Activated CD4-positive, CD25-positive, alpha-beta regulatory T cell treated with anti-CD3 and anti-CD28 coated beads, Interleukin-2, amount 50 U/mL, for 16 hours (primary cell): ENCODE results near the gene CD164.
"Not testable (repeated sequence)": the region's sequence is repeated elsewhere in the genome, so short reads cannot be mapped to it uniquely, and the experiment has no call there.

Source experiments
- DNase-seq: peaks from one replicate; pipeline ENCODE4 v3.0.0-alpha.2; 2020; ENCODE audit warnings: low read depth, low spot score

The CD164 gene

GRCh38 chr6:109342911-109343310, 39.4 kb downstream of the CD164 start:
- no peak for DNase-seq

GRCh38 chr6:109342506-109342905, 39.8 kb downstream of the CD164 start:
- DNase-seq, result no peak

- DNase-seq, result no peak
Measured at GRCh38 chr6:109340811-109341210, 41.5 kb downstream of the CD164 start.

GRCh38 chr6:109339906-109340678, 42.2 kb downstream of the CD164 start:
- DNase-seq, result no peak

- DNase-seq, result no peak
Measured at GRCh38 chr6:109336221-109336961, 45.9 kb downstream of the CD164 start.

- DNase-seq, result not testable (repeated sequence)
Measured at GRCh38 chr6:109333870-109334269, 48.4 kb downstream of the CD164 start.

GRCh38 chr6:109332748-109333147, 49.5 kb downstream of the CD164 start:
- no peak for DNase-seq

- no peak for DNase-seq
Measured at GRCh38 chr6:109331081-109331480, 51.2 kb downstream of the CD164 start.

- DNase-seq, result no peak
Measured at GRCh38 chr6:109330263-109330662, 52.0 kb downstream of the CD164 start.

GRCh38 chr6:109328629-109329028, 53.6 kb downstream of the CD164 start:
- DNase-seq, result no peak

- no peak for DNase-seq
Measured at GRCh38 chr6:109327959-109328358, 54.3 kb downstream of the CD164 start.

- DNase-seq, result no peak
Measured at GRCh38 chr6:109327491-109327890, 54.8 kb downstream of the CD164 start.

- DNase-seq, result no peak
Measured at GRCh38 chr6:109326351-109326750, 55.9 kb downstream of the CD164 start.

GRCh38 chr6:109325400-109325801, 56.9 kb downstream of the CD164 start:
- DNase-seq, result no peak

GRCh38 chr6:109323241-109323640, 59.0 kb downstream of the CD164 start:
- DNase-seq, result no peak

GRCh38 chr6:109322825-109323224, 59.4 kb downstream of the CD164 start:
- no peak for DNase-seq

- DNase-seq, result no peak
Measured at GRCh38 chr6:109321752-109322151, 60.5 kb downstream of the CD164 start.

GRCh38 chr6:109320072-109320471, 62.2 kb downstream of the CD164 start:
- no peak for DNase-seq

- no peak for DNase-seq
Measured at GRCh38 chr6:109318328-109318876, 63.9 kb downstream of the CD164 start.

- no peak for DNase-seq
Measured at GRCh38 chr6:109316909-109317308, 65.4 kb downstream of the CD164 start.
